Effector CD8-positive, alpha-beta T cell (primary cell): ENCODE data around the gene STON2.

Source experiments
- DNase-seq: peaks from one replicate; lab custom pipeline; 2025; lab: John Stamatoyannopoulos, UW

Gene STON2

DNA sequence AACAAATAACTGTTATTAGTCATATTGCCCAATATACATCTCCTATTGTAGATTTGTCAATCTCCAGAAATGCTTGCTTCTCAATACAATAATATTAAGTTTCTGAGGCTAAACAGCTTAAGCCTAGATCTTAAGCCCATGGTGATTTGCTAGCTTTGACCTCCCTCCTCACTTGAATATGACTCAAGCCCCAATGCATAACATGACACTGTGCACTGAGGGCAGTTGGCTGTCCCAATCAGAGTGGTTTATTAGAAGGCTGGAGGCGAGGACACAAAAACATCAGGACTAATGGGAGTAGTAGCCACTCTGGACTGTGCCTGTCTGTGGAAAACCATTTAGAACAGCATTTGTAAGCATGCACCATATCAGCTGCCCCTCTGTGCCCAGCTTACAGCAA is 98.3 kb downstream of the STON2 start:
- no peak for DNase-seq

DNA sequence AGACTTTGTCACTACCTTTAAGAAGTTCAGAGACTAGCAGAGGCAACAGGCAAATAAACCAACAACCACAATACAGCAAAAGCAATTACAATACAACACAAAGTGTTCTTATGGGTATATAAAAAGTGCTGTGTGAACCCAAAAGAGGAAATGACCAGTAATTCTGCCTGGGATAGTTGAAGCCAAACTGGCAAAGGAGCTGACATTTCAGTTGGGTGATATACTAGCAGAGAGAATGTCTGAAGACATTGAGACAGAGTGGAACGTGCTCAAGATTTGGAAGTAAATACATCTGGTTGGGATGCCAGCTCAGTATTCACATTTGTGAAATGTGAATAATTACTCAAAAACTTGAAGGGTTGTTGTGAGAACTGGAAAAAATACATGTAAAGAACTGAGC is 98.8 kb downstream of the STON2 start:
- no peak for DNase-seq

GRCh38 chr14:81298911-81299310 is 101.2 kb downstream of the STON2 start:
- no peak for DNase-seq

- DNase-seq = no peak
Observed at GRCh38 chr14:81298122-81298521, 102.0 kb downstream of the STON2 start.

- DNase-seq = no peak
Observed at GRCh38 chr14:81295958-81296923, 103.9 kb downstream of the STON2 start.

- DNase-seq = no peak
Observed at GRCh38 chr14:81289516-81289915, 110.6 kb downstream of the STON2 start.

GRCh38 chr14:81286574-81287370 is 113.4 kb downstream of the STON2 start:
- DNase-seq = no peak

GRCh38 chr14:81285245-81285644 is 114.9 kb downstream of the STON2 start:
- DNase-seq = no peak

DNA sequence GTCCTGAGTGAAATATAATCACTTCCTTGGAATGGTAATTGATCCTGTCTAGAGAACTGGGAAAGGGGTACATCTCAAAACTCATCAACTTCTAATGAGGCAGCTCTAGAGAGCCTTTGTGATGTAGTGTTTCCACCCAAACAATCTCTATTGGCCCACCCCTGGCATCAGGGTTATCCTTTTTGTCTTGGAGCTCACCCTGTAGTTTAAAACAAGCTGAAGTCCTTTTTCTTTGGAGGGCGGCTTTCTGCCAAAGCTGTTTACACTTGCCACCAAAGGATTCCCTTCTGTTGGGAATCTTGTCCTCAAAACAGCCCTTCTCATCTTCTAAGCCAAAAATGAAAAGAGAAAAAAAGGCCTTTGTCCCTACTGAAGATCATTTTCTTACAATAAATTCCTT is 118.8 kb downstream of the STON2 start:
- no peak for DNase-seq

- no peak for DNase-seq
Observed at GRCh38 chr14:81280136-81280791, 119.9 kb downstream of the STON2 start.

GRCh38 chr14:81277096-81277495 is 123.0 kb downstream of the STON2 start:
- DNase-seq = no peak

- no peak for DNase-seq
Observed at GRCh38 chr14:81276073-81277069, 123.8 kb downstream of the STON2 start.

DNA sequence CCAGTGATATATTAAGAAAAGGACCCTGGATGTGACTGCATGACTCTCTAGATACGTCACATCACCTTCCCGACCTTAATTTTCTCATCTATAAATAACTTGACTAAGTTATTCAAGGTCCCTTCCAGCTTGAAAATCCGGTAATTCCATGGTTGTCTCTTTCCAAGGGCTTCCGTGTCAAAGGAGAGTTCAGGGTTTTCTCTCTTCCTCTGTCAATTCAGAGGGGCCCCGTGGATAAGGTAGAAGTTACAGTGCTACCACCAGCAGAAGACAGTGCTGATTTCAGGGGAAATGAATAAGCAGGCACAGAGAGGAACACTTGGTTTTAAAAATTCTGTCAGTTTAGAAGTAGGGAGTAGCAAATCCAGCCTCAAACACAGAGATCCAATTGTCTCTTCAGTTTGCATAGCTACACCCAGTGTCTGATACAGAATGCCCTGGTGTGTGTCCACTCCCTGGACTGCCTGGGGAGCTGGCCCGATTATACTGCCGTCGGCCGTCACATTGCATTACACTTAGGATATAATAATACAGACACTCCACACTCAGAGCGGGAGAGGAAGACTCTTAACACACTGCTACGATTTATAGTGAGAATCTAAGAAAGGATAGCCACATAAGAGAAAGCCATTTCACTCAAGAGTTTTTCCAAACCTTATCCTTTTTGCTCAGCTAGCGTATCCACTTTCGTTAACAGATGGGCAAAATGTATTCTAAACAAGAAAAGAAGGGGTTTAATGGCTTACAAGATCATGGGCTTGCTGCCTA is 124.6 kb downstream of the STON2 start:
- DNase-seq = no peak

GRCh38 chr14:81273961-81274575 is 126.1 kb downstream of the STON2 start:
- DNase-seq = no peak

- DNase-seq = no peak
Observed at GRCh38 chr14:81273521-81273920, 126.6 kb downstream of the STON2 start.

- no peak for DNase-seq
Observed at GRCh38 chr14:81272317-81272716, 127.8 kb downstream of the STON2 start.

DNA sequence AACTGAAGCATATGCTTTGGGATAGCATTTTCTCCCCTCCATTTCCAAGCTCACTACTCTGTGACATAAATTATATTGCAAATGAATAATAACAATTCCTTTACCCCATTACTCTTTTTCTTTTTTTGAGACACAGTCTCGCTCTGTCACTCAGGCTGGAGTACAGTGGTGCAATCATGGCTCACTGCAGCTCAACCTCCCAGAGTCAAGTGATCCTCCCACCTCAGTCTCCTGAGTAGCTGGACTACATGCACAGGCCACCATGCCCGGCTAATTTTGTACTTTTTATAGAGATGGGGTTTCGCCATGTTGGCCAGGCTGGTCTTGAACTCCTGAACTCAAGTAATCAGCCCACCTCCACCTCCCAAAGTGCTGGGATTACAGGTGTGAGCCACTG is 130.1 kb downstream of the STON2 start:
- no peak for DNase-seq

DNA sequence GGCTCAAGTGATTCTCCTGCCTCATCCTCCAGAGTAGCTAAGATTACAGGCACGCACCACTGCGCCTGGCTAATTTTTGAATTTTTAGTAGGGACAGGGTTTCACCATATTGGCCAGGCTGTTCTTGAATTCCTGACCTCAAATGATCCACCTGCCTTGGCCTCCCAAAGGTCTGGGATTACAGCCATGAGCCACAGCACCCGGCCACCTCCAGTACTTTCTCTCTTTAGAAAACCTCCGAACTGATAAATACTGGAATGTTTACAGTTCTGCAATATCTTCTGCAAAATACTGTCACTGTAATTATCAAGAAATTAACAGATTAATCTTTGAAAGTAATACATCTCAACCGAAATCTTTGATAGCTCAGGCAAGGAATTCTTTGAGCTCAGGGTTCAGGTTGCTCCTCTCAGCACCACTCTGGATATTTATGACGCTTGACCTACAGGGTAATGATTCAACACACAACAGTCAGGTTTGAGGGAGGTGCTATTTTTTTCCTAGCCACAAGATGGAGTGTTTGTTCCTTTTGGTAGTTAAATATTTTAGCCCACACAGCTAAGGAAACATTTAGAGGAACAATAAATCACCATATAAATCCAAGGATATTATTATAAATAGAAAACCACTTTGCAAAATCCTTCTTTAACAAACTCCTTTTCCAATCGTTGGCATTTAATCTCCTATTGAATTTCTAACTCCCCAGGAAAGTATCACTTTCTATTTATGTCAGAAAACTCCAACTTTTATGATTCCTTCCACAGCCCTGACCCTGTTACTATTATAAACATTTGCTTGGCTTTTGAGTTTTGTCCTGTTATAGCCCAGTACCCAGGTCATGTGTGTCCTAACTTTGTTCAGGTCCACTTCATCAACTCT is 130.8 kb downstream of the STON2 start:
- no peak for DNase-seq

GRCh38 chr14:81268016-81268416 is 132.1 kb downstream of the STON2 start:
- DNase-seq = no peak
